CD4-positive, alpha-beta T cell treated with Interleukin-2 at 100 ng/mL for 4 hours (primary cell): ENCODE measurements around the gene LAMB2.

Experiments
- DNase-seq: peaks from one replicate; pipeline ENCODE4 v3.0.0-alpha.2; 2020; ENCODE audit warnings: low spot score

The LAMB2 gene

DNA sequence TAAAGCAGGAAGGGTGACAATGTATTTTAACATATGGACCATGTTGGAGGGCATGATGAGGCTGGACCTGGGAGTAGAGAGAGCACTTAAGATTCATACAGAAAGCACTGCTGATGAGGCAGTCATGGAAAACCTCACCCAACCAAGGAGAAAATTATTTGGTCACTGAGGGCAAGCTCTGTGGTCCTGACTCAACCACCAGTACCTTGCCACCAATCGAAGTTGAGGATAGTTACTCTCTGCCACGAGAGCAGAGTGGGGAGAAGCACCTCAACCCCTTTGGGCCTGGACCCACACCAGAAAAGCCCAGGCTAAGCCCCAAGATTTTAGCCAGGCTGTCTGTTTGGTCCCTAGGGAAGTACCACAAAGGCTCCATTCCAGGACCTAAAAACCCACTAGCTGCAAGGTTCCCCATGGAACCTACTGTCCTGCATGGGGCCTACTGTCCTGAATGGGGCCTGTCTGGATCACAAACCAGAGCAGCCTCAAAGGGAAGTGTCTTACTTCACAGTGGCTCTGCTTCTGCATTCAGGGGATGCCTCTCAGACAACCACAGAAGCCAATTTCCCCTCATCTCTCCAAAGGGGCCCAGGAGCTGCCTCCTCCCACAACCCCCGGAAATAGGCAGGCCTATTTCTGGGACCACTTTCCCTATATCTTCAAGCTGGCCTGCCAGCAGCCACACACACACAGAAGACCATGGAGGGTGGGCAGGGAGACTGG, 29.1 kb upstream of the LAMB2 start:
- no peak for DNase-seq

DNA sequence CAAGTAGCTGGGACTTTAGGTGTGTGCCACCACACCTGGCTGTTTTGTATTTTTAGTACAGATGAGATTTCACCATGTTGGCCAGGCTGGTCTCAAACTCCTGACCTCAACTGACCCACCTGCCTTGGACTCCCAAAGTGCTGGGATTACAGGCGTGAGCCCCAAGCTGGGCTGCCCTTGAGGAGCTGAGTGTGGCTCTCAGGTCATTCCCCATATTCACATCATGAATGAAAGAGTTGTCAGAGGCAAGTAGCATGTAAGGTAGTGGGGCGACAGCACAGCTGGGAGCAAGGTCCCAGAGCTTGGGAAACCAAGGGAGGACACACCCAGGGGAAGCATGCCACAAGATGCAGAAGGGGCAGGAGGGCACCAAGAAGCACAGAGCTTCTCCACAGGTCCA, 28.3 kb upstream of the LAMB2 start:
- DNase-seq, result no peak

DNA sequence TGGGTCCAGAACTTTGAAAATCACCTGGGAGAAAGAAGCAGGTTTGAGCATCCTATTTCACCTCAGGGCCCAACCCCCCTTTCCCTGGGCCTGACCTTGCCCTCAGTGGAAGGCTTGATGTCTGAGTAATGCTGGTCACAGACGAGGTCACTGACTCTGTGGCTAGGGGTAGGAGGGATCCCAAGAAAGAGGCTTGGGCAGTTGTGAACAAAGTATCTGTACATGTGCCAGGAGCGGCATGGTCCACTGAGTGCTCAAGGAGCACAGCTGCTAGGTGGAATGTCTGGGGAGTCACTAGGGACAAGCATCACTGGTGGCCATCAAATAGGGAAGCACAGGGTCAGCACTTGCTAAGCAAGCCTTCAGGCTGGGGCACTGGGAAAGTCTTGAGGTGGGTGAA, 25.9 kb upstream of the LAMB2 start:
- DNase-seq, result no peak

DNA sequence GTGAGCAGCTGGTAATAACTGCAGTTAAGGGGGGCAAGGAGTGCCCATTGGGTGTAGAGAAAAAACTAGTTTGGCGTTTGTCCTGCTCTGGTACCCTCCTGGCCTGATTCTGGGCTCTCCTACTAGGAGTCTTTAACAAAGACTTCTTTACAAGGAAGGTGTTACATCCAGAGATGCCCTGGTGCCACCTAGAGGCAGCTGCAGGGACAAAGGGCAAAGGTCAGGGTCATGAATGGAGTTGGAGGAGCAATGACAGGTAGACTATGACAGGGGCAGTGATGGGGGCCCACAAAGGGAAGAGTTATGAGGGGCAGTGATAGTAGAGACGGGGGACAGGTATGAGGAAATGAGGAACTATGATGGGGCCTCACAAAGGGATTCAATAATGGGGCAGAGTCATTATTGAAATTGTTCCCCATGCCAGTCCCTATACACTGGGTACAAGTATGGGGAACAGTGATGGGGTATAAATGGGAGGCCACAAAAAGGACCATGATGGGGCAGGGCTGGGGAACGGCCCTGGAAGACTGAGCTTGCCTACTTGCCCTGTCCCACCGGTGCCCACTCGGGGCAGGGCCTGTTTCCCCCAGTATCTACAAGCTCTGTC, 25.4 kb upstream of the LAMB2 start:
- DNase-seq, result peak; percentile 67

DNA sequence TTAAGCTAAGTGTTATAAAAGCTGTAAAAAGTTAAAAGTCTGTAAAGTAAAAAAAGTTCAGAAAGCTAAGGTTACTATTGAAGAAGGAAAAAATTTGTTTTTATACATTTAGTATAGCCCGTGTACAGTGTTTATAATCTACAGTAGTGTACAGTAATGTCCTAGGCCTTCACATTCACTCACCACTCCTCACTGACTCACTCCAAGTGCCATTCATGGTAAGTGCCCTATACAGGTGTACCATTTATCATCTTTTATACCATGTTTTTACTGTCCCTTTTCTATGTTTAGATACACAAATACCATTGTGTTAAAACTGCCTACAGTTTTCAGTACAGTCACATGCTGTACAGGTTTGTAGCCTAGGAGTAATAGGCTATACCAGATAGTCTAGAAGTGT, 24.4 kb upstream of the LAMB2 start:
- no peak for DNase-seq

DNA sequence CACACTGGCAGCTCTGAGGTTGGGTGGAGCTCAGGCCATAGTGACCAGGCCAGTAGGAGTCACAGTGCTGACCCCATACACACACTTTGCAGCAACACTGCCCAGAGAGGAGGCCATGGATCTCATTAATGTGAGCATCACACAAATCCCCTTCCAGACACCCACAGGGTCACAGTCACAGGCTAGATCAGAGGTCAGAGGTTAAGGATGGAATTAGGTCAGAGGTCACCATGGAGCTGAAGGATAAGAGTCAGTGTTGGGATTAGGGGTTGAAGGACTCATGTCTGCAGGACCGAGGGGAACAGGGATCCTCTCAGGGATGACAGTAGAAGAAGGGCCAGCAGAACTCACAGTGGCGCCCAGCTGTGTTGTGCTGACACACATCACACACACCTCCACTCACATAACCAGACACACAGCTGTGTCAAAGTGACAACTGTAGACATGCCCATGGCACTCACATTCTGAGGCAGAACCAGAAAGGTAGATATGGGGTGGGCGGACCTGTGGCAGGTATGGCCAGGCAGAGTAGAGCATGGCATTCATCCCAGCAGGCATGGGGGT, 20.6 kb upstream of the LAMB2 start:
- DNase-seq, result no peak

DNA sequence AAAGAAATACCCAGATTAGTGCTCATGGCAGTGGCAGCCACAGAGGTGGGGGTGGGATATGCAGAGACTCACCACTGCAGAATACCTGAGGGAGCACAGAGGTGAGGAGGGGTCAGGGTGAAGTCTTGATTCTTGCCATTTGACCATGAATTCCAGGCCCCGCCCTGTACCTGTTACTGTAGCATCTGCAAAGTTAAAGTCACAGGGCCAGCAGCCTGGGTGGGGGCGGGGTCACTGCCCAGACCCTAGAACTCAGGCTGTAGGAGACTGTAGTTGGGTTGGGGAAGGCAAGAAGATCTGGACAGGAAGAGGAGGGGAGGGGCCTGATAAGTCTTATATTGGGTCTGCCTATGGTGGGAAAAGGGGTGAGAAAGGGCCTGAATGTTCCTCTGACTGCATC, 18.8 kb upstream of the LAMB2 start:
- DNase-seq, result no peak

DNA sequence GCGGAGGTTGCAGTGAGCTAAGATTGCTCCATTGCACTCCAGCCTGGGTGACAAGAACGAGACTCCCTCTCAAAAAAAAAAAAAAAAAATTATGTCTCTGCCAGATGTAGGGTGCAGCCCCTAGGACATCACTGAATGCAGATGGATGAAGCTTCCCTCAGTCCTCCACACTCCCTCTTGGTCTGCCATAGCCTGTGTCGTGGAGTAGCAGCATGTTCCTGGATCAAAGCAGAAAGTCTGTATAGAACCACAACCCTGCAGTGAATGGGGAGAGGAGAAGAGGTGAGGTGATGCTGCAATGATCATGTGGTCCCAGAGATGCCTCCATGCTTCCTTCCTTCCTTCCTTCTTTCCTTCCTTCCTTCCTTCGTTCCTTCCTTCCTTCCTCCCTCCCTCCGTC, 15.3 kb upstream of the LAMB2 start:
- no peak for DNase-seq

DNA sequence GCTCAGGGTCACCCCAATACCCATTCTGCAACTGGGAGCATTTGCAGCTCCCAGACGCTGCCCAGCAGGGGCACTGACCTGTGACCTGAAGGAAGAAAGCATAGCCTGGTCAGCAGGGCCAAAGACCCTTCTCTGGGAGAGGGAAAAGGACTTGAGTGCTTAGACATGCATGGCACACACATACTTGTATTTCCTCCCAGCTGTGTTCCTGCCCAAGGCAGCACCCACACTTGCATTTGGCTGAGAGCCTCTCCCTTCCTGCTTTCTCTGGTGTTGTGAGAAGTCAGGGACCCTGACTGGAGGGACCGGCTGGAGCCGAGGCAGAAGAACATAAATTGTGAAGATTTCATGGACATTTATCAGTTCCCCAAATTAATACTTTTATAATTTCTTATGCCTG, 7.2 kb upstream of the LAMB2 start:
- DNase-seq, result no peak

DNA sequence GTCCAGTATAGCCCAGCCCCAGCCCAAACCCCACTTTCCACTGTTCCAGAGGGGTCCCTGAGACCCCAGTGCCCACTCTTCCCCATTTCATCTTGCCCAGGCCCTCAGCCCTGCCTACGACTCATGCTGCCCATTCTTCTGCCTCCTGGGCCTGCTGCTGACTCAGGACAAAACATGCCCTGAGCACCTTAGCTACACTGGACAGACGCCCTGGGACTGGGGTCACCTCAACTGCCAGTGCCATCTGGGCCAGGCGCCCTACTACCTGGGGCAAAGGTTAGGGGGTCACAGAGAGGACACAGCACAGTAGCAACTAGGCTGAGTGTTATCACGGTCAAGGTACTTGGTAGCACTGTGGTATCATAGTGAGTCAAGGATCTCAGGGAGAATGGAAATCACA, 2.6 kb upstream of the LAMB2 start:
- DNase-seq, result no peak

DNA sequence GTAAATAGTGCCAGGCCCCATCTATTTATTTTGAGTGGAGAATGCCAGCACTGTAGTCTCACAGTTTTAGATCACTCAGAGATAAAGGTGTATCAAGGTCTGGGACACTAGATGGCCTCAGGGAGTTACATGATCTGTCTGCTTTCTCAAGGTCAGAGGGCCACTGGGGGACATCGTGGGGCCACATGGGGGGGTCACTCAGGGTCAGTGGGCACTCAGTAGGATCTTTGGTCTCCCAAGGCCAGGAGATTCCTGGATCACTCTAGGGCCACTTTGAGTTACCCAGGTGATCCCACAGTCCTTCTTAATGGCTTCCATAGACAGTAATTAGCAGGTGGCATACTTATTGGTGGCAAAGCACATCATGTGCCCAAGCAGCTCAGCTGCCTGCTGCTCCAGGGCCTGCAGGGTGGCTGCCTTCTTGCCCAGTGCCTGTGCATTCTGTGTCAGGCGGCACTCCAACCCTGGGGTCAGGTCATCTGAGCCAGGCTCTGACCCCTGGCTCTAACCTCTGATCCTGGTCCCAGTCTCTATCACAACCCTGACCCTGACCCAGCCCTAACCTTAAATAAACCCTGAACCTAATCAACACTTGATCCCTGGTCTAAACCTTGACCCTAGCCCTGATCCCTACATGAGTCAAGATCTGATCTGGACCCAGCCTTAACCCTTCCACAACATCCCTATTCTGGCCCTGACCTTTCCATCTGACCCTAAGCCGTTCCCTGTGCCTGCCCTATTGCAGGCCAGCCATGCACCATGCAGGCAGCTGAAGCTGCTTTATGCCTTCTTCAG, 1.8 kb upstream of the LAMB2 start:
- no peak for DNase-seq

DNA sequence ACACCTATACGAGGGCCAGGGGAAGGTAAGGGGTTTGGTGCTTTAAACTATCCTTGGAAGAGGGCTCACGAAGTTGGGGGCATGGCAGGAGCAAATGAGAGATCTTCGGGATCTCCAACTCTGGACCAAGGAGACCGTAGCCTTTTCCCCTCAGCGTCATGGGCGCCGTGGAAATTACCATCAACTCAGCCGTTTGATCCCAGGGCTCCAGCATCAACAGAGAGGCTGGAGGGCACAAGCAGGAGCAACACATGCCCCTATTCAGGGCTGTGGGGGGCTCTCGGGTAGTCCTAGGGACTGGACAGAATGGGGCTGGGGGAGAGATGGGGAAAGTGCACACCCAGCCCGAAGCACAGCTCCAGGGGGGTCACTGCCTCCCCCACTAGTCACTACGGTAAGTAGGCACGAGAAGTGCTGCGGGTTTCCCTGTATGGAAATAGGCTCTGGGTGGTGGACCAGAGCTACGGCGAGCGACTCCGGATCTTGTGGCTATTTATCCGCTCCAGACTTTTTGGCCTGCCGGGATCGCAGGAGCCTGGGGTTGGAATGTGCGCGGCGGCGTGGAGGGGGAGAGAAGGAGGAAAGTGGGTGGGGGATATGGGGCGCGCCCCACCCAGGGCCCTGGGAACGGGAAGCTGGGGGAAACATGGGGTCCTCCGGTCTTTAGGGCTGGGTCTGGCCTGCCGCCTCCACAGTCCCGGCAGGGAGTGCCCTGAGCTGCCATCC, 539 bp upstream of the LAMB2 start:
- DNase-seq, result no peak

DNA sequence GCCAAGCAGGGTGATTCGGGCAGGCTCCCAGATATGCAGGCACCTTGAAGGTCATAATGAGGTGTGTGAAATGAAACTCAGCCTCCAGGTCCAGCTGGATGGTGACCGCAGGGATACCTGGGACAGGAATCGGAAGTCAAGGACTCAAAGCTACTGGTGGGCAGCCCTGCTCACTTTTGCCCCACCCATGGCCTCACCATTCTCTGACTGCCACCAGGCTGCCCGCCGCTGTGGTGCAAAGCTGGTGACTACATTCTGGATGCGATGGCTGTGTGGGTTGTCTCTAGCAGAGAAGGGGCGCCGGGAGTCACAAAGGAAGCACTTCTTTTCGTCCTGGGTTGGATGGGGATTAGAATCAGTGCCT, 795 bp downstream of the LAMB2 start:
- no peak for DNase-seq

DNA sequence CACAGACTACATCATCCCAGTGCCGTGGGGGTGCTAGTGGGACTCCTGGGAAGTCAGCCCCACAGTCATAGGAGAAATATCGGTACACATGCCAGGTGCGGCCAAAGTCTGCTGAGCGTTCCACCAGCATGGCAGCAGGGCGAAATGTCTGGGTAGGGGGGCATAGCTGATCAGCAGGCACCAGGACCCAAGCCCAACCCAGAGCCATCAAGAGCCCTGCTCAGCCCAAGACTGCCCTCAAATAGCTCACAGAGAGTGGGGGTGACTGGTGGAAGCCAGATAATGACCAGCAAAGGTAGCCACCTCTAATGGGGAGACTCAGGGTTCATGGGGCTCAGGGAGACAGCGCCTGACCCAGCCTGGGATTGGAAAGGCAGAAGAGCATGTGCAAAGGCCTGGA, 1.3 kb downstream of the LAMB2 start:
- DNase-seq, result no peak

DNA sequence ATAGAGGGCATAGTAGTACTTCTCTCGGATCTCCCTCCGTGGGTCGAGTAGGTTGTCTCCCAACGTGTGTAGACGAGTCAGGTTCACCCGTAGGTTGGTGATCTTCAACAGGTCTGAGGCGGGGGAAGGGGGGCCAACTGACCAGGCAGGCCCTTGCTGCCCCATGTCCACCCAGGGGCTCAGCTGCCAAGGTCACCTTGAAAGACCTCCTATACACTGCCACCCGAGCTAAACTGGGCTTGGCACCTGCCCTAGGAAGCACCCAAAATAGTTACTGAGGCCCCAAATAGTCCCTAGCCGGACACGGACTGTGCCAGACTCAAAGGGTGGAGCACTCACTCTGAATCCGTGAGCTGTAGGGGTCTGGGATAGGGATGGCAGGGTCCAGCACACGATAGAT, 1.8 kb downstream of the LAMB2 start:
- no peak for DNase-seq

DNA sequence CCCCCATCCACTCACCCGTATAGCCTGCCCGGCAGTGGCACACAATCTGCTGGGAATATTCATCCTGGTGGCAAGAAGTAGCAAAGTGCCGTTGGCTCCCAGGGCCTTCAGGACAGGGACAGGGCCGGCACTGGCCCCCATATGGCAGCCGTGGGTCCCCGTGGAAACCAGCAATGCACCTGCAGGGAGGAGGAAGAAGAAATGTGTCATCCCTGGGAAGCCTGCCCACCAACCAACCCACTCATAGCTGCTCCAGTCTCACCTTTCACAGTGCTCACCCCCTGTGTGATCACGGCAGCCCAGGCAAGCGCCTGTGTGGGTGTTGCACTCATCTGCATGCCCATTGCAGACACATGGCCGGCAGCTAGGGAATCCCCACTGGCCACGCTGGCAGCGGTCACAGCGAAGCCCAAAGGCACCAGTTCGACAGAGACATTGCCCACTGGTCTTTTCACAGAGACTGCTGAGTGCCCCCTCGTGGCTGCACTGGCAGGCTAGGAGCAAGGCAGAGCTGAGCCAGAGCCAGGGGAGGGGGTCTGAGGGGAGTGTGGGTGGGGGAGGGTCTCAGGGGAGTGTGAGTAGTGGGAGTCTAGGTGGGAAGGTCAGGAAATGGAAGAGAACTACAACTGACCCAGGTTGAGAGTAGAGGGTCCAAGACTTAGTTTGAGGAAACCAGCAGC, 7.7 kb downstream of the LAMB2 start:
- no peak for DNase-seq

DNA sequence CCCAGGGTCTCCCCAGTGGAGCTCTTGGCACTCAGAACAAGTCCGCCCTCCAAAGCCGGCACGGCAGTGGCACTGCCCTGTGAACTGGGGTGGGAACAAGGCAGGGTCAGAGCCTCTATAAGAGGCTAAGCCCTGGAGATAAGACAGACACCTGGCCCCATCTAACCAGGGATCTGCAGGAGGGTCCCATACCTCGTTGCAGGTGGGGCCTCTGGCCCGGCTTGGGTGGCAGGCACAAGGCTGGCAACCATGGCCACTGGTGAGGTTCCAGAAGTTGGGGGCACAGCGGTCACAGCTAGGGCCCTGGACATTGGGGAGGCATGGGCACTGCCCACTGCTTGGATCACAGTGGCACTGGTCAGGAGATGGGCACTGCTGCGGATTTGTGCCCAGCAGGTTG, 8.6 kb downstream of the LAMB2 start:
- no peak for DNase-seq

DNA sequence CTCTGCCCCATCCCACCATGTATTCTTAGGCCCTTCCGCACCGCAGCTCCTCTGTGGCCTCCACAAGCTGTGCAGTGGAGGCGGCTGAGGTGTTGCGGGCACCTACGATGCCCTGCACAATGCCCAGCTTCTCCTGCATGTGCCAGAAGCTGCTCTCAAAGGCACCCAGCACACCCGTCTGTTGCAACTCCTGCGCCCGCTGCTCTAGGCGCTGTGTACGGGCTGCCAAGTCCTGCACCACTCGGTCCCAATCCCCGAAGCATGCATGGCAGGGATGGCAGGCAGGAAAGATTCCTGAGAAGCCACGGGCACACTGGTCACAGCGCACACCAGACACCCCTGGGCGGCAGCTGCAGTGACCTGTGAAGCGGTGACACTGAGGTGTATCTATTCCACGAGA, 9.2 kb downstream of the LAMB2 start:
- DNase-seq, result no peak

DNA sequence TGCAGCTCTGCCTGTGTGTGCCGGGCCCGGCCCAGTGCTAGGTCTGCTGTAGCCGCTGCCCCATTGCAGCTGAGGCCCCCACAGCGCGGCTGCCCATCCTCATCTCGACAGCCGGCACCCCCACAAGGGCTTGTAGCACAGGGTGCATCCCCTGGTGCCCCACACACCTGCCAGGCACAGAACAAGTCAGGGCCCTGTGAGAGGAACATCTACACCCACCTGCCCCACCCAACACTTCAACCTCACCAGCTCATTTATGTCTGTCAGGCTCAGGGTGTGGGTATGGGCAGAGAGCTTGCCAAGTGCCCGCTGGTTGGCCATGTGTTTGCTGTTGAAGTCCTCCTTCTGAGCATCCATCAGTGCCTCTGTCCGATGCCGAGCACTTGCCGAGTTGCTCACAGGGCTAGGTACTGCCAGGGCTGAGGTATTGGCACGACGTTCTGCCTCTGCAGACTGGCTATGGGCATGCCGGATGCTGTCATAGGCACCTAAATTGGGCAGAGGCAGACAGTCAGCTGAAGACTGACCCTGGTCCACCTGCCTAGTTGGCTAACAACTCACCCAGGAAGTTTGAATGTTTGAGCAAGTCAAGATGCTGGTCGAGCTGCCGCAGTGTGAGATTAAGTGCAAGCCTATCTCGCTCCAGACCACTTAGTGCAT, 9.8 kb downstream of the LAMB2 start:
- DNase-seq, result no peak

DNA sequence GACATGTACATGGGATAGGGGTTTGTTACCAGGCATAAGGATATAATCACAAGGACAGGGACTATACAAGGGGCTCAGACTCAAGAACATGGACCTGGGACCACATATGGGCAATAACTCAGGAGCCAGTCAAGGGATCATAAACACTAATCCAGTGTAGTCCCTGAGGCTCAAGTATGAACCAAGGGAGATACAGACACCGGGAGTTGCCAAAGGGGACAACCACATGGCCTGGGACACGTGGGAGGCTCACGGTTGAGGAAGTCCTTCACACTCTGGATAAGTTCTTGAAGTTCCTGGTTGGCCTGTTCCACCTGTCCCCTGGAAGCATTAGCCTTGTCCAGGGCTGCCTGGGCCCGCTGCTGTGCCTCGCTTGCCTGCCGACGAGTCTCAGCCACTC, 10.4 kb downstream of the LAMB2 start:
- no peak for DNase-seq

DNA sequence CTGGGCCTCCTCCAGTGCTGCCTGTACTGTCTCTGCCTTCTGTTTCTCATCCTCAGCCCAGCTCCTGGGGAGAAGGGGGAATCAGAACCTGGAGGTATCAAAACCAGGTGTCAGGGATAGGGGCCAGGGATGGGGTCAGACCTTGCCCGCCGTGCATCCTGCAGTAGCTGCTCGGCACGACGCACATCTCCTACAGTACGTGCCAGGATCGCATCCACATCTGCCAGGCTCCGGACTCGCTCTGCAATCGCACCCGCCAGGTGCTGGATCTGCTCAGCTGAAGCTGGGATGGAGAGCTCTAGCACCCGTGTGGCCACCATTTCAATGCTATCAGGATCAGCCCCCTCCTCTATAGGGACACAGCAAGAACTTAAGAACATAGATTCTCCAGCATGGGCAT, 10.8 kb downstream of the LAMB2 start:
- DNase-seq, result no peak
